OCI-LY7 (cell line): ENCODE results near the gene ARV1. TPM values are rescaled to one million over a fixed set of nuclear protein-coding genes. Genes with fewer than 3 reads are reported as not detected.
"Not testable (repeated sequence)": the region's sequence is repeated elsewhere in the genome, so short reads cannot be mapped to it uniquely, and the experiment has no call there.

ENCODE experiments used
- BruUV-seq: library from RNA; stranded (reverse); fragments of 400-500 nt; replicated peaks from 2 replicates; lab custom pipeline; 2021; lab: Mats Ljungman, UMichigan
- CTCF ChIA-PET: fragments of 300-600 bp; sonication (Branson Sonifier 250); formaldehyde crosslinking; loops from one replicate; lab custom pipeline; 2022; ENCODE audit warnings: antibody characterized with exemption; ENCODE audit not compliant: unreplicated experiment; lab: Charles Lee
- POLR2A ChIA-PET: fragments of 300-600 bp; sonication (Branson Sonifier 250); formaldehyde crosslinking; loops from one replicate; lab custom pipeline; 2022; ENCODE audit warnings: antibody characterized with exemption; lab: Charles Lee
- DNase-seq: peaks from one replicate; pipeline ENCODE4 v3.0.0-alpha.2; 2015; ENCODE audit warnings: low spot score
- H2AFZ ChIP-seq: fragments of 200-600 bp; sonication (generic), shearing (Covaris generic); 2 replicates; pipeline ENCODE4 v1.6.1; 2014; ENCODE audit warnings: mild to moderate bottlenecking, antibody characterized with exemption, low read length, moderate library complexity
- H3K27ac ChIP-seq: fragments of 200-600 bp; sonication (generic); 2 replicates; pipeline ENCODE4 v1.5.1; 2014; ENCODE audit warnings: mixed run types, low read depth, mild to moderate bottlenecking, moderate library complexity, low read length, inconsistent platforms; ENCODE audit not compliant: poor library complexity, severe bottlenecking
- H3K36me3 ChIP-seq: fragments of 200-600 bp; sonication (generic); 2 replicates; pipeline ENCODE4 v1.6.1; 2014; ENCODE audit warnings: mild to moderate bottlenecking, antibody characterized with exemption, low read length, moderate library complexity, mixed read lengths; ENCODE audit not compliant: insufficient read depth
- H3K4me1 ChIP-seq: fragments of 200-600 bp; sonication (generic); 2 replicates; pipeline ENCODE4 v1.5.1; 2014; ENCODE audit warnings: mild to moderate bottlenecking, low read length; ENCODE audit not compliant: insufficient read depth, poor library complexity, severe bottlenecking
- H3K4me2 ChIP-seq: fragments of 200-600 bp; sonication (generic); 2 replicates; pipeline ENCODE4 v1.6.1; 2014; ENCODE audit warnings: mild to moderate bottlenecking, low read length
- H3K4me3 ChIP-seq: fragments of 200-600 bp; sonication (generic); 2 replicates; pipeline ENCODE4 v1.5.1; 2014; ENCODE audit warnings: mild to moderate bottlenecking, low read depth, low read length; ENCODE audit not compliant: poor library complexity, severe bottlenecking
- H3K79me2 ChIP-seq: fragments of 200-600 bp; sonication (generic); 2 replicates; pipeline ENCODE4 v1.6.1; 2016; ENCODE audit warnings: low read depth, mild to moderate bottlenecking, low read length, moderate library complexity, mixed read lengths; ENCODE audit not compliant: insufficient read depth
- H3K9me2 ChIP-seq: fragments of 200-600 bp; sonication (generic); 2 replicates; pipeline ENCODE4 v1.6.1; 2016; ENCODE audit warnings: mild to moderate bottlenecking, low read length, mixed read lengths; ENCODE audit not compliant: insufficient read depth
- H3K9me3 ChIP-seq: fragments of 200-600 bp; sonication (generic); 2 replicates; pipeline ENCODE4 v1.6.1; 2014; ENCODE audit warnings: mild to moderate bottlenecking, mixed run types, low read length, mixed read lengths
- H4K20me1 ChIP-seq: fragments of 200-600 bp; sonication (generic); 2 replicates; pipeline ENCODE4 v1.6.1; 2014; ENCODE audit warnings: mild to moderate bottlenecking, antibody characterized with exemption, low read length, moderate library complexity, mixed read lengths; ENCODE audit not compliant: insufficient read depth
- EZH2phosphoT487 ChIP-seq: fragments of 200-600 bp; sonication (generic); IDR thresholded peaks from 2 replicates; pipeline ENCODE4 v1.6.1; 2018; ENCODE audit warnings: low read depth, borderline replicate concordance, mild to moderate bottlenecking, mixed run types, antibody characterized with exemption, low read length, moderate library complexity, mixed read lengths
- intact Hi-C: fragments of 100-400 bp; cut with micrococcal nuclease; formaldehyde crosslinking; loops from one replicate; pipeline ENCODE4 v1.10.0; 2022; ENCODE audit not compliant: unreplicated experiment
- total RNA-seq, 2 experiments: library from RNA; depleted of rRNA in 1 of 2; stranded (reverse); fragments of >200 nt in 1 of 2; shearing (Covaris generic) in 1 of 2; gene quantifications; 2 replicates each; pipeline ENCODE4 v1.2.3, GENCODE V29; 2014 to 2022
- TF ChIP-seq, protein P1 (sequence below): fragments of 200-600 bp; sonication (generic); conservative IDR thresholded peaks from 2 replicates; pipeline ENCODE4 v1.5.1; 2014; ENCODE audit warnings: mild to moderate bottlenecking, antibody characterized with exemption, low read length, moderate library complexity, mixed read lengths

ARV1 gene
- total RNA-seq, 2 experiments from 2014 or later, result 15.1 to 21.2 TPM

- H3K9me3 ChIP-seq, result no peaks in the 10 kb centered on the region
- no peak overlapping the region for H2AFZ ChIP-seq
- H3K9me2 ChIP-seq, result no peaks in the 10 kb centered on the region
- no peak overlapping the region for H3K4me3 ChIP-seq
- no peaks in the 10 kb centered on the region for H3K36me3 ChIP-seq
- no peak overlapping the region for H3K4me2 ChIP-seq
- ChIA-PET CTCF (no interaction called here), POLR2A (interaction anchor here (0.7 kb wide), 1 partner anchor 163 kb away, joined by 3 read pairs; no protein-coding TSS in a partner anchor)
- no peak for DNase-seq
- intact Hi-C loops, result no loop called here
- H3K27ac ChIP-seq, result no peak overlapping the region
- no peaks in the 10 kb centered on the region for H4K20me1 ChIP-seq
- no peak for TF ChIP-seq EZH2phosphoT487
- no TSS peak for BruUV-seq
- no peaks in the 10 kb centered on the region for H3K4me1 ChIP-seq
- H3K79me2 ChIP-seq, result no peaks in the 10 kb centered on the region
These were observed 68.0 kb downstream of the ARV1 start for GRCh38 chr1:231046730-231047395.

DNA sequence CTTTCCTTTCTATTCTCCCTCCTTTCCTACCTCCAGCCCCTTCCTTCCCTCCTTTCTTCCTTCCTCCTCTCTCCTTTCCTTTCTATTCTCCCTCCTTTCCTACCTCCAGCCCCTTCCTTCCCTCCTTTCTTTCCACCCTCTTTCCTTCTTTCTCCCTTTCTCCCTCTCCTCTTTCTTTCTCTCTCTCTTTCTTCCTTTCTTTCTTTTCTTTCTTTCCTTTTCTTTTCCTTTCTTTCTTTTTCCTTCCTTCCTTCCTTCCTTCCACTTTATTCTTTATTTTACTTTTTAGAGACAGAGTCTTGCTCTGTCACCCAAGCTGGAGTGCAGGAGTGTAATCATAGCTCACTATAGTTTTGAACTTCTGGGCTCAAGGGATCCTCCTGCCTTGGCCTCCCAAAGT, 68.6 kb downstream of the ARV1 start:
- POLR2A ChIA-PET, H2AFZ ChIP-seq, H3K79me2 ChIP-seq, H3K36me3 ChIP-seq, H3K4me2 ChIP-seq, H3K4me3 ChIP-seq, H3K9me2 ChIP-seq, CTCF ChIA-PET, intact Hi-C loops, H3K4me1 ChIP-seq, DNase-seq, BruUV-seq, H3K9me3 ChIP-seq, H3K27ac ChIP-seq, H4K20me1 ChIP-seq: not testable (repeated sequence)

DNA sequence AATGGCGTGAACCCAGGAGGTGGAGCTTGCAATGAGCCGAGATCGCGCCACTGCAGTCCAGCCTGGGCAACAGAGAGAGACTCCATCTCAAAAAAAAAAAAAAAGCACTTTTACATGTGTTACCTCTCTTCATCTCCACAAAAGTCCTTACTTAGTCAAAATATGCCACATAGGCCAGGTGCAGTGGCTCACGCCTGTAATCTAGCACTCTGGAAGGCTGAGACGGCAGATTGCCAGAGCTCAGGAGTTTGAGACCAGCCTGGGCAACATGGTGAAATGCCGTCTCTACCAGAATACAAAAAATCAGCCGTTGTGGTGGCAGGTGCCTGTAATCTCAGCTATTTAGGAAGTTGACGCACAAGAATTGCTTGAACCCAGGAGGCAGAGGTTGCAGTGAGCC, 69.5 kb downstream of the ARV1 start:
- H3K79me2 ChIP-seq, BruUV-seq, H4K20me1 ChIP-seq, H3K9me3 ChIP-seq, DNase-seq, CTCF ChIA-PET, H3K27ac ChIP-seq, intact Hi-C loops, H3K4me3 ChIP-seq, H3K4me2 ChIP-seq, H3K9me2 ChIP-seq, H3K36me3 ChIP-seq, H3K4me1 ChIP-seq, H2AFZ ChIP-seq: not testable (repeated sequence)
- POLR2A ChIA-PET, result interaction anchor here (0.6 to 0.7 kb wide), 2 partner anchors 172 to 218 kb away, joined by 3 to 4 read pairs; no protein-coding TSS in a partner anchor

DNA sequence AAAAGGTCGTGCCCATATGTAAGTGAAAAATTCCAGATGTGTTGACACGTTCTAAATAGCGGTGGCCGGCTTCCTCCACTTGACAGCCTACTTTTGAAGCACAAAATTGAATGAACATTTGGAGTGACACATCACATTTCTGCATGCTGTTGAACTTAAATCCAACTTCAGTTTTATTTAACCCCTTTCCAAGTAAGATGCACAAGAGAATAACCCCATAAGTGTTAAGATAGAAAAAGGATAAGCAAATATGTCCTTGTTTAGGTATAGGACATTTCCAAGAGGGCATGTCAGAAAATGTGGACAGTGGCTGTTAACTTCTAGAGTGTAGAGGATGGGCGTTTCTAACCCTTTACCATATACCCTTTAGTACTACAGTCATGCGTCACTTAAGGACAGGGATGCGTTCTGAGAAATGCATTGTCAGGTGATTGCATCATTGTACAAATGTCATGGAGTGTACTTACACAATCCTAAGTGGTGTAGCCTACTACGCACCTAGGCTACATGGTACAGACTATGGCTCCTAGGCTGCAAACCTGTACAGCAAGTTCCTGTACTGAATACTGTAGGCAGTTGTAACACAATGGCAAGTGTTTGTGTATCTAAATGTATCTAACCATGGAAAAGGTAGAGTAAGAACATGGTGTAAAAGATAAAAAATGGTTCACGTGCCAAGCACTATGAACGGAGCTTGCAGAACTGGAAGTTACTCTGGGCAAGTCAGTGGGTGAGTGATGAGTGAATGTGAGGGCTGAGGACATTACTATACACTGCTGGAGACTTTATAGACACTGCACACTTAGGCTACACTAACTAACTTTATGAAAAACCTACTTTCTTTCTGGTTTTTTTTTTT, 70.5 kb downstream of the ARV1 start:
- TF ChIP-seq EZH2phosphoT487, result no peak
- TF ChIP-seq, protein P1, sequence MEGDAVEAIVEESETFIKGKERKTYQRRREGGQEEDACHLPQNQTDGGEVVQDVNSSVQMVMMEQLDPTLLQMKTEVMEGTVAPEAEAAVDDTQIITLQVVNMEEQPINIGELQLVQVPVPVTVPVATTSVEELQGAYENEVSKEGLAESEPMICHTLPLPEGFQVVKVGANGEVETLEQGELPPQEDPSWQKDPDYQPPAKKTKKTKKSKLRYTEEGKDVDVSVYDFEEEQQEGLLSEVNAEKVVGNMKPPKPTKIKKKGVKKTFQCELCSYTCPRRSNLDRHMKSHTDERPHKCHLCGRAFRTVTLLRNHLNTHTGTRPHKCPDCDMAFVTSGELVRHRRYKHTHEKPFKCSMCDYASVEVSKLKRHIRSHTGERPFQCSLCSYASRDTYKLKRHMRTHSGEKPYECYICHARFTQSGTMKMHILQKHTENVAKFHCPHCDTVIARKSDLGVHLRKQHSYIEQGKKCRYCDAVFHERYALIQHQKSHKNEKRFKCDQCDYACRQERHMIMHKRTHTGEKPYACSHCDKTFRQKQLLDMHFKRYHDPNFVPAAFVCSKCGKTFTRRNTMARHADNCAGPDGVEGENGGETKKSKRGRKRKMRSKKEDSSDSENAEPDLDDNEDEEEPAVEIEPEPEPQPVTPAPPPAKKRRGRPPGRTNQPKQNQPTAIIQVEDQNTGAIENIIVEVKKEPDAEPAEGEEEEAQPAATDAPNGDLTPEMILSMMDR, result no peak
- H3K9me3 ChIP-seq, result no peaks in the 10 kb centered on the region
- no peaks in the 10 kb centered on the region for H3K36me3 ChIP-seq
- intact Hi-C loops, result no loop called here
- no peak overlapping the region for H3K27ac ChIP-seq
- ChIA-PET POLR2A (interaction anchor here (0.6 to 0.7 kb wide), 3 partner anchors 77 to 219 kb away, joined by 3 to 5 read pairs (median 4); no protein-coding TSS in a partner anchor), CTCF (no interaction called here)
- no peaks in the 10 kb centered on the region for H3K79me2 ChIP-seq
- H3K4me1 ChIP-seq, result no peaks in the 10 kb centered on the region
- no peak for DNase-seq
- no peak overlapping the region for H3K4me2 ChIP-seq
- H3K4me3 ChIP-seq, result no peak overlapping the region
- H4K20me1 ChIP-seq, result no peaks in the 10 kb centered on the region
- no TSS peak for BruUV-seq
- H3K9me2 ChIP-seq, result no peaks in the 10 kb centered on the region
- H2AFZ ChIP-seq, result no peak overlapping the region
